ENCODE results near the gene KL.

Gene KL

GRCh38 chr13:33090755-33091414, 74.7 kb downstream of the KL start:
- H3K4me1 ChIP-seq (ENCODE audit: control insufficient read depth, insufficient read depth, low read length) = peaks cover 2% of the 10 kb centered on the region
- no peaks in the 10 kb centered on the region for H3K36me3 ChIP-seq (ENCODE audit: insufficient read depth, low read length)
- no peak overlapping the region for H3K4me3 ChIP-seq (ENCODE audit: low read length)
- H3K9me3 ChIP-seq (replicated peaks; ENCODE audit: low read length) = no peaks in the 10 kb centered on the region
- no peak overlapping the region for H3K4me2 ChIP-seq (ENCODE audit: low read length)
- H3K27me3 ChIP-seq (ENCODE audit: control insufficient read depth, insufficient read depth, low read length) = no peaks in the 10 kb centered on the region
- no peak overlapping the region for H3K9ac ChIP-seq (ENCODE audit: low read depth, low read length)

- Histone ChIP-seq H3K27me3 (ENCODE audit: control insufficient read depth, insufficient read depth, low read length) (no peaks in the 10 kb centered on the region), H3K4me2 (ENCODE audit: low read length) (no peak overlapping the region), H3K9ac (ENCODE audit: low read depth, low read length) (no peak overlapping the region), H3K4me3 (ENCODE audit: low read length) (no peak overlapping the region), H3K9me3 (replicated peaks; ENCODE audit: low read length) (no peaks in the 10 kb centered on the region), H3K4me1 (ENCODE audit: control insufficient read depth, insufficient read depth, low read length) (peaks cover 2% of the 10 kb centered on the region), H3K36me3 (ENCODE audit: insufficient read depth, low read length) (no peaks in the 10 kb centered on the region)
Observed at GRCh38 chr13:33091415-33091774, 75.2 kb downstream of the KL start.

- Histone ChIP-seq H3K9ac (ENCODE audit: low read depth, low read length) (no peak overlapping the region), H3K9me3 (replicated peaks; ENCODE audit: low read length) (no peaks in the 10 kb centered on the region), H3K27me3 (ENCODE audit: control insufficient read depth, insufficient read depth, low read length) (no peaks in the 10 kb centered on the region), H3K4me2 (ENCODE audit: low read length) (no peak overlapping the region), H3K4me3 (ENCODE audit: low read length) (no peak overlapping the region), H3K36me3 (ENCODE audit: insufficient read depth, low read length) (no peaks in the 10 kb centered on the region), H3K4me1 (ENCODE audit: control insufficient read depth, insufficient read depth, low read length) (no peaks in the 10 kb centered on the region)
Observed at GRCh38 chr13:33092073-33092987, 76.1 kb downstream of the KL start.

- Histone ChIP-seq H3K4me1 (ENCODE audit: control insufficient read depth, insufficient read depth, low read length) (no peaks in the 10 kb centered on the region), H3K27me3 (ENCODE audit: control insufficient read depth, insufficient read depth, low read length) (no peaks in the 10 kb centered on the region), H3K9me3 (replicated peaks; ENCODE audit: low read length) (peaks cover 8% of the 10 kb centered on the region), H3K4me3 (ENCODE audit: low read length) (no peak overlapping the region), H3K4me2 (ENCODE audit: low read length) (no peak overlapping the region), H3K9ac (ENCODE audit: low read depth, low read length) (no peak overlapping the region), H3K36me3 (ENCODE audit: insufficient read depth, low read length) (no peaks in the 10 kb centered on the region)
Observed at GRCh38 chr13:33096886-33097605, 80.8 kb downstream of the KL start.

- Histone ChIP-seq H3K36me3 (ENCODE audit: insufficient read depth, low read length) (peaks cover 18% of the 10 kb centered on the region), H3K4me2 (ENCODE audit: low read length) (no peak overlapping the region), H3K4me3 (ENCODE audit: low read length) (no peak overlapping the region), H3K9ac (ENCODE audit: low read depth, low read length) (no peak overlapping the region), H3K27me3 (ENCODE audit: control insufficient read depth, insufficient read depth, low read length) (no peaks in the 10 kb centered on the region), H3K9me3 (replicated peaks; ENCODE audit: low read length) (peaks cover 8% of the 10 kb centered on the region), H3K4me1 (ENCODE audit: control insufficient read depth, insufficient read depth, low read length) (no peaks in the 10 kb centered on the region)
Observed at GRCh38 chr13:33099860-33100259, 83.6 kb downstream of the KL start.

GRCh38 chr13:33100886-33101285, 84.7 kb downstream of the KL start:
- Histone ChIP-seq H3K9ac (ENCODE audit: low read depth, low read length) (no peak overlapping the region), H3K4me3 (ENCODE audit: low read length) (no peak overlapping the region), H3K4me2 (ENCODE audit: low read length) (no peak overlapping the region), H3K27me3 (ENCODE audit: control insufficient read depth, insufficient read depth, low read length) (no peaks in the 10 kb centered on the region), H3K36me3 (ENCODE audit: insufficient read depth, low read length) (peaks cover 28% of the 10 kb centered on the region), H3K9me3 (replicated peaks; ENCODE audit: low read length) (peaks cover 8% of the 10 kb centered on the region), H3K4me1 (ENCODE audit: control insufficient read depth, insufficient read depth, low read length) (no peaks in the 10 kb centered on the region)

GRCh38 chr13:33101835-33102234, 85.6 kb downstream of the KL start:
- peaks cover 8% of the 10 kb centered on the region for H3K9me3 ChIP-seq (replicated peaks; ENCODE audit: low read length)
- H3K27me3 ChIP-seq (ENCODE audit: control insufficient read depth, insufficient read depth, low read length) = no peaks in the 10 kb centered on the region
- H3K4me3 ChIP-seq (ENCODE audit: low read length) = no peak overlapping the region
- no peaks in the 10 kb centered on the region for H3K4me1 ChIP-seq (ENCODE audit: control insufficient read depth, insufficient read depth, low read length)
- no peak overlapping the region for H3K9ac ChIP-seq (ENCODE audit: low read depth, low read length)
- no peak overlapping the region for H3K4me2 ChIP-seq (ENCODE audit: low read length)
- H3K36me3 ChIP-seq (ENCODE audit: insufficient read depth, low read length) = peaks cover 37% of the 10 kb centered on the region

- no peaks in the 10 kb centered on the region for H3K27me3 ChIP-seq (ENCODE audit: control insufficient read depth, insufficient read depth, low read length)
- H3K36me3 ChIP-seq (ENCODE audit: insufficient read depth, low read length) = peaks cover 53% of the 10 kb centered on the region
- H3K9me3 ChIP-seq (replicated peaks; ENCODE audit: low read length) = peaks cover 3% of the 10 kb centered on the region
- H3K9ac ChIP-seq (ENCODE audit: low read depth, low read length) = no peak overlapping the region
- H3K4me2 ChIP-seq (ENCODE audit: low read length) = no peak overlapping the region
- peaks cover 4% of the 10 kb centered on the region for H3K4me1 ChIP-seq (ENCODE audit: control insufficient read depth, insufficient read depth, low read length)
- H3K4me3 ChIP-seq (ENCODE audit: low read length) = no peak overlapping the region
Observed at GRCh38 chr13:33103457-33103856, 87.2 kb downstream of the KL start.

GRCh38 chr13:33105387-33106005, 89.3 kb downstream of the KL start:
- peaks cover 24% of the 10 kb centered on the region for H3K4me1 ChIP-seq (ENCODE audit: control insufficient read depth, insufficient read depth, low read length)
- H3K27me3 ChIP-seq (ENCODE audit: control insufficient read depth, insufficient read depth, low read length) = no peaks in the 10 kb centered on the region
- H3K36me3 ChIP-seq (ENCODE audit: insufficient read depth, low read length) = peaks cover 74% of the 10 kb centered on the region
- no peak overlapping the region for H3K9ac ChIP-seq (ENCODE audit: low read depth, low read length)
- no peak overlapping the region for H3K4me2 ChIP-seq (ENCODE audit: low read length)
- no peak overlapping the region for H3K4me3 ChIP-seq (ENCODE audit: low read length)
- H3K9me3 ChIP-seq (replicated peaks; ENCODE audit: low read length) = no peaks in the 10 kb centered on the region

GRCh38 chr13:33106656-33107360, 90.6 kb downstream of the KL start:
- no peak overlapping the region for H3K9ac ChIP-seq (ENCODE audit: low read depth, low read length)
- H3K4me3 ChIP-seq (ENCODE audit: low read length) = no peak overlapping the region
- no peaks in the 10 kb centered on the region for H3K27me3 ChIP-seq (ENCODE audit: control insufficient read depth, insufficient read depth, low read length)
- peaks cover 87% of the 10 kb centered on the region for H3K36me3 ChIP-seq (ENCODE audit: insufficient read depth, low read length)
- H3K4me2 ChIP-seq (ENCODE audit: low read length) = no peak overlapping the region
- H3K4me1 ChIP-seq (ENCODE audit: control insufficient read depth, insufficient read depth, low read length) = peaks cover 38% of the 10 kb centered on the region
- no peaks in the 10 kb centered on the region for H3K9me3 ChIP-seq (replicated peaks; ENCODE audit: low read length)

- Histone ChIP-seq H3K9ac (ENCODE audit: low read depth, low read length) (no peak overlapping the region), H3K4me2 (ENCODE audit: low read length) (no peak overlapping the region), H3K27me3 (ENCODE audit: control insufficient read depth, insufficient read depth, low read length) (no peaks in the 10 kb centered on the region), H3K36me3 (ENCODE audit: insufficient read depth, low read length) (peaks cover 92% of the 10 kb centered on the region), H3K4me3 (ENCODE audit: low read length) (no peak overlapping the region), H3K4me1 (ENCODE audit: control insufficient read depth, insufficient read depth, low read length) (peaks cover 42% of the 10 kb centered on the region), H3K9me3 (replicated peaks; ENCODE audit: low read length) (no peaks in the 10 kb centered on the region)
Observed at GRCh38 chr13:33107361-33107760, 91.1 kb downstream of the KL start.

Data from skeletal muscle satellite cell (primary cell).